Measurements from ENCODE around the gene TBL3.
A peak's percentile ranks its signal among the peaks of the same experiment; 100 is the strongest.

TBL3 gene

GRCh38 chr16:1990351-1991134 is 18.7 kb downstream of the TBL3 start:
- Histone ChIP-seq H3K27ac (ENCODE audit: extremely low read depth, low read depth, low read length) (no peak overlapping the region; the same call in 1 of the 2 replicates), H3K4me3 (ENCODE audit: low read depth, low read length) (peak overlapping the region; percentile 45), H3K4me1 (ENCODE audit: control insufficient read depth, insufficient read depth, low read length) (peaks cover 3% of the 10 kb centered on the region), H3K9me3 (ENCODE audit: control insufficient read depth, insufficient read depth, low read depth, low read length) (no peaks in the 10 kb centered on the region), H3K36me3 (ENCODE audit: control insufficient read depth in 2 of 2, insufficient read depth in 1 of 2, low read length in 2 of 2) (peaks cover 0 to 18% of the 10 kb centered on the region in 2 experiments; a peak in 1 of 3 replicates)
- CTCF ChIA-PET = interaction anchor here (0.6 to 1.6 kb wide), 2 partner anchors 13 to 130 kb away, joined by 3 to 8 read pairs; no protein-coding TSS in a partner anchor
- POLR2A ChIA-PET = interaction anchor here (0.8 to 1.7 kb wide), 3 partner anchors 19 to 162 kb away, joined by 3 to 8 read pairs (median 6); partner anchors contain the start of genes RPS2 and TBL3
- TF ChIP-seq ZNF341 (tag by site-specific recombination; IDR thresholded peaks at IDR 0.05; ENCODE audit: low read depth) = peak; percentile 56
- peak; percentile 95 for TF ChIP-seq ZNF398 (tag by site-specific recombination; IDR thresholded peaks at IDR 0.05)
- 0 out of 2 replicates have a peak, but pooled peaks have one; percentile 43 for TF ChIP-seq PBX3 (CRISPR knock-in tag; IDR thresholded peaks at IDR 0.05)
- TF ChIP-seq ZXDB (tag by site-specific recombination; IDR thresholded peaks at IDR 0.05) = peak; percentile 53; the same call in 1 of the 2 replicates
- peak; percentile 81 for TF ChIP-seq ZNF600 (tag by site-specific recombination; IDR thresholded peaks at IDR 0.05)
- peak; percentile 95 for TF ChIP-seq ATF2 (tag by site-specific recombination; IDR thresholded peaks at IDR 0.05; ENCODE audit: low read depth)
- TF ChIP-seq GLI4 (tag by site-specific recombination; IDR thresholded peaks at IDR 0.05) = no peak
- peak; percentile 53; the same call in 1 of the 2 replicates for TF ChIP-seq ZNF561 (tag by site-specific recombination; IDR thresholded peaks at IDR 0.05; ENCODE audit: borderline replicate concordance)
- TF ChIP-seq ZNF416 (tag by site-specific recombination; IDR thresholded peaks at IDR 0.05) = no peak
- TF ChIP-seq EGR2 (tag by site-specific recombination; IDR thresholded peaks at IDR 0.05; ENCODE audit: low read depth) = peak; percentile 77
- TF ChIP-seq KLF17 (tag by site-specific recombination; IDR thresholded peaks at IDR 0.05) = peak; percentile 87
- peak; percentile 25; the same call in 1 of the 2 replicates for TF ChIP-seq ZNF580 (tag by site-specific recombination; IDR thresholded peaks at IDR 0.05)
- 0 out of 2 replicates have a peak, but pooled peaks have one; percentile 27 for TF ChIP-seq ZBTB48 (tag by site-specific recombination; IDR thresholded peaks at IDR 0.05)
- TF ChIP-seq ZEB2 (tag by site-specific recombination; IDR thresholded peaks at IDR 0.05) = peak; percentile 65
- 0 out of 2 replicates have a peak, but pooled peaks have one; percentile 40 for TF ChIP-seq INSM2 (tag by site-specific recombination; IDR thresholded peaks at IDR 0.05)
- TF ChIP-seq ZFP37 (tag by site-specific recombination; IDR thresholded peaks at IDR 0.05) = peak; percentile 22; the same call in 1 of the 2 replicates
- no peak for TF ChIP-seq ZNF626 (tag by site-specific recombination; IDR thresholded peaks at IDR 0.05)
- no peak for TF ChIP-seq AEBP2 (tag by site-specific recombination; IDR thresholded peaks at IDR 0.05; ENCODE audit: borderline replicate concordance)
- TF ChIP-seq ZFHX2 (tag by site-specific recombination; conservative IDR thresholded peaks at IDR 0.05) = peak; percentile 85
- TF ChIP-seq KLF8 (tag by site-specific recombination; IDR thresholded peaks at IDR 0.05) = peak; percentile 46; the same call in 1 of the 2 replicates
- TF ChIP-seq ZNF24 (tag by site-specific recombination; IDR thresholded peaks at IDR 0.05) = peak; percentile 28; the same call in 1 of the 2 replicates
- TF ChIP-seq SP2 (tag by site-specific recombination; IDR thresholded peaks at IDR 0.05) = peak; percentile 42
- peak; percentile 70 for TF ChIP-seq SP3 (tag by site-specific recombination; IDR thresholded peaks at IDR 0.05)
- peak; percentile 58; the same call in 1 of the 2 replicates for TF ChIP-seq HIC1 (tag by site-specific recombination; IDR thresholded peaks at IDR 0.05)
- peak; percentile 78 for TF ChIP-seq ZIC2 (tag by site-specific recombination; IDR thresholded peaks at IDR 0.05)

Data from HEK293 (cell line).